GM13976 (cell line): ENCODE measurements around the gene CKB.

ENCODE experiments used
- DNase-seq: peaks from one replicate; pipeline ENCODE4 v3.0.0; 2012; ENCODE audit warnings: low spot score
- CTCF ChIP-seq: IDR thresholded peaks from 2 replicates; pipeline ENCODE4 v1.5.1; 2012; ENCODE audit warnings: borderline replicate concordance, mild to moderate bottlenecking; ENCODE audit not compliant: insufficient read depth; ENCODE audit errors: extremely low read depth, missing control alignments, control extremely low read depth
- in situ Hi-C: fragments of 300-500 bp; cut with MboI; formaldehyde crosslinking; loops from one replicate; pipeline ENCODE4 v1.12.0; 2022; ENCODE audit warnings: low sequenced_read_pairs, mixed read lengths, inconsistent platforms; ENCODE audit not compliant: unreplicated experiment

The CKB gene

GRCh38 chr14:103524002-103524935 is 1.6 kb upstream of the CKB start:
- no peak for DNase-seq
- in situ Hi-C loops, result no loop called here

GRCh38 chr14:103523575-103523954 is 935 bp upstream of the CKB start:
- in situ Hi-C loops, result no loop called here
- TF ChIP-seq CTCF, result no peak
- DNase-seq, result no peak

More at GRCh38 chr14:103524002-103524935, 1.6 kb upstream of the CKB start:
- TF ChIP-seq CTCF, result no peak

- DNase-seq, result no peak
- in situ Hi-C loops, result no loop called here
These were observed 573 bp downstream of the CKB start for GRCh38 chr14:103521951-103522563.

GRCh38 chr14:103521438-103521950 is 1.1 kb downstream of the CKB start:
- in situ Hi-C loops, result no loop called here
- no peak for TF ChIP-seq CTCF

More at GRCh38 chr14:103521951-103522563, 573 bp downstream of the CKB start:
- no peak for TF ChIP-seq CTCF

GRCh38 chr14:103520657-103521437 is 1.8 kb downstream of the CKB start:
- peak; percentile 50 for TF ChIP-seq CTCF
- in situ Hi-C loops, result no loop called here

More at GRCh38 chr14:103521438-103521950, 1.1 kb downstream of the CKB start:
- no peak for DNase-seq

GRCh38 chr14:103520269-103520656 is 2.4 kb downstream of the CKB start:
- no peak for DNase-seq
- TF ChIP-seq CTCF, result no peak
- in situ Hi-C loops, result no loop called here

More at GRCh38 chr14:103520657-103521437, 1.8 kb downstream of the CKB start:
- DNase-seq, result peak; percentile 83
